ENCODE measurements around the gene OTUD5. TPM values are rescaled to one million over a fixed set of nuclear protein-coding genes. Genes with fewer than 3 reads are reported as not detected.

Gene OTUD5
- polyA plus RNA-seq, 4 donors: 60.6 to 66.9 (median 64.5) TPM

- no peak for DNase-seq (ENCODE audit: low read depth in 4 of 4, low spot score in 3 of 4)
These were observed 16.6 kb upstream of the OTUD5 start for GRCh38 chrX:48974033-48974432.

GRCh38 chrX:48972220-48973164 is 15.1 kb upstream of the OTUD5 start:
- DNase-seq (ENCODE audit: low read depth in 4 of 4, low spot score in 3 of 4): no peak

DNA sequence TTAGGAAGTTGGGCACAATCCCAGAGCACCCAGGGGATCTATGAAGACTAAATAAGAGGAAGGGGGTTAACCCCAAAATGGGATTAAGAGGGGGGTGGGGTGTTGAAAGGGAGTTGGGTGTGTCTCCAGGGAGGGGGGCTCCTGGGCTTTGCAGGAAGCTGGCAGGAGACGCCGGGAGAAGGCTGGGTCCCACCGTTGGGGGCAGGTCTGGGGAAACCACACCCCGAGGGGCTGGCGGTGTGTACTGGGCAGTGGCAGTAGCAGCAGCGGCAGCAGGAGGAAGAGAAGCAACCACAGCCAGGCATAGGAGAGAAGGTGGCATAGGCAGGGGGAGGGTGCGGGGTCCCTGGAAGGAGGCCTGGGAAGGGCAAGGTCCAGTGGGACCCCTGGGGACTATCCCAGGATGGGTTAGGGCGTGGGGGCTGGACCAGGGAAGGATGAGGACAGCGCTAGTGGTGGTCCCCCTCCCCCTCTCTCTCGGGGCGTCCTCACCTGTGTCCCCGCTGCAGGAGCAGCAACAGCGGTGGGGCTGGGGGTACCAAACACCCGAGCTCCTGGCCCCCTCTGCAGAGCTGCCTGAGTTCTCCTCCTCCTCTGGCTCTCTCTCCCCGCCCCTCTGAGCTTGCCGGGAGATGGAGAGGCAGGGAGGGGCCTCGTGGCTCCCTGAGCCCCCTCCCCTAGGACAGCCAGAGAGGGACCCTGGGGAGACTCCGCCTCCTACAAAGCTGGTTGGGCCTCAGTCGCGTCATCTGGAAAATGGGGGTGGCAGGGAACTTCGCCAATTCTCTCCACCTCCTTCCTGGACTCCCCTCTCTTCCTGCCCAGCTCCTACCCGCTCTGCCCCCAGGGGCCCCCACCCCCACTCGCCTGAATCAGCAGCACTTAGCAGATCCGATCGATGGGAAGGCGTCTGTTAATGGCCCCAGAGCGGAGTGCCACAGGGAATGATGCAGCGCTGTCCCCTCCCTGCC is 14.1 kb upstream of the OTUD5 start, which contains the start of gene KCND1:
Gene KCND1, minus strand, starts transcription at position 596 of the 971 bp plus-strand sequence. CDS start 1,573 bp downstream, outside the sequence.
- no peak for DNase-seq (ENCODE audit: low read depth in 4 of 4, low spot score in 3 of 4)

- DNase-seq (ENCODE audit: low read depth in 4 of 4, low spot score in 3 of 4): no peak
These were observed 12.1 kb upstream of the OTUD5 start for GRCh38 chrX:48969471-48969870.

DNA sequence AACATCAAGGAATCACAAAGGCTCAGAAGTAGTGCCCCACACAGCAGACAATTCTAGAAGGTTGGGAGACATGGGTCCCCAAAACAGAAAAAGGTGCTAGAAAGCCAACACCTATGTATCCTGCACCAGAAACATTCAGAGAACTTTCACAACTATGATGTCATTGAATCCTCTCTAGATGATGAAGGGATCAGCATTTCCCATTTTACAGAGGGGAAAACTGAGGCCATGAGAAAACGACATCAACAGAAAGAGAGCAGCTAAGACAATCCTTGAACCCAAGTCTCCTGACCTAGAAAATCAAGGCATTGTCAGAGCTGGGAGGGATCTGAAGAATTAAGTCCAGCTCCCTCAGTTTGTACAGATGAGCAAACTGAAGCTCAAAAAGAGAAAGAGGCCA is 11.0 kb upstream of the OTUD5 start:
- no peak for DNase-seq (ENCODE audit: low read depth in 4 of 4, low spot score in 3 of 4)

- DNase-seq (ENCODE audit: low read depth in 4 of 4, low spot score in 3 of 4): no peak
These were observed 9.6 kb upstream of the OTUD5 start for GRCh38 chrX:48966796-48967579.

DNA sequence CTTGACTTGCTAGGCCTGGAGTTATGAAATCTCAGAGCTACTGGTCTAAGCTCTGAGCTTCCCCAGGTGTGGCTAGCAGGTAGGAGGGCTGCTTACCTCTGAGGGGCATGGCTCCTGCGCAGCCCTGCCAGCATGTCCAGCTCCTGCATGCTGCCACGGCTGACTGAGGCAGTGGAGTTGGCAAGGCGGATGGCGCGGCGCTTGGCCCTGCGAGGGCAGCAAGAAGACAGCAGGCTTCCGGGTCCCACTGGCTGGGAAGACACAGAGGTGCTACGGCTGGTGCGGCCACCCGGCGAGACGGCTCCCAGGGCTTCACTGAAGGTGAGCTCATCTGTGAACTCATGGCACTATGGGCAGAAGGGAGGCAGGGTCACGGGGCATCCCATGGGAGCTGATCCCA is 8.6 kb upstream of the OTUD5 start:
- no peak for DNase-seq (ENCODE audit: low read depth in 4 of 4, low spot score in 3 of 4)

- no peak for DNase-seq (ENCODE audit: low read depth in 4 of 4, low spot score in 3 of 4)
These were observed 4.2 kb upstream of the OTUD5 start for GRCh38 chrX:48961585-48962091.

GRCh38 chrX:48960291-48960690 is 2.9 kb upstream of the OTUD5 start:
- DNase-seq (ENCODE audit: low read depth in 4 of 4, low spot score in 3 of 4): no peak

GRCh38 chrX:48958635-48959094 is 1.3 kb upstream of the OTUD5 start:
- no peak for DNase-seq (ENCODE audit: low read depth in 4 of 4, low spot score in 3 of 4)

- DNase-seq (ENCODE audit: low read depth in 4 of 4, low spot score in 3 of 4): peak; percentile 89 to 92 (median 91)
These were observed 624 bp upstream of the OTUD5 start for GRCh38 chrX:48957827-48958634.

DNA sequence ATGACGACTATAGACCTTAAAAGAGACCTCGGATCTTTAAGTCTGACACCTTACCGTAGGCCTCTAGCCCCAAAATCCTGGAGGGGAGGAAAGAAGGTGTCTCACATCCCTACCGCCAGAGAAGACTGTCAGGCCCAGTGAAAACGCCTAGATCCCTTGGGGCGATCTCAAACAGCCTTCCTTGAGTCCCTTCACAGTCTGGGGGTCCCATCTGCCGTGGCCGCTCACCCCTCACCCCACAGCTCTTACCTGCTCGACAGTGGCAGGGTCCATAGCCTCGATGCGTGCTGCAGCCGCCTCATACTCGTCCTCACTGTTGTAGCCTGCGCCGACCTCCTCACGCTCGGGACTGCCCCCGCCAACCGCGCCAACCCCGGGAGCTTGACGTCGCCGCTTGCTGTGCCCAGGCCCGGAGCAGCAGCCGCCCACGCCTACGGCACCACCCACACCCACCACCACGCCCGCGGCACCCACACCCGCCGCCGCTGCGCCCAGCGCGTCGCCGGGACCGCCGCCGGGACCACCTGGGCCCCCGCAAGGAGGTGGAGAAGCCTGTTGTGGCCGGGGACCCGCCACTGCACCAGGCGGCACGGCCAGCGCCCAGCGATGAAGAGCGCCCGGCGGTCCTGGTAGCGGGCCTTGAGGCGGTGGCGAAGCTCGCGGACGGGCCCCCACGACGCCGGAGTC is 536 bp downstream of the OTUD5 start:
- no peak for DNase-seq (ENCODE audit: low read depth in 4 of 4, low spot score in 3 of 4)

DNA sequence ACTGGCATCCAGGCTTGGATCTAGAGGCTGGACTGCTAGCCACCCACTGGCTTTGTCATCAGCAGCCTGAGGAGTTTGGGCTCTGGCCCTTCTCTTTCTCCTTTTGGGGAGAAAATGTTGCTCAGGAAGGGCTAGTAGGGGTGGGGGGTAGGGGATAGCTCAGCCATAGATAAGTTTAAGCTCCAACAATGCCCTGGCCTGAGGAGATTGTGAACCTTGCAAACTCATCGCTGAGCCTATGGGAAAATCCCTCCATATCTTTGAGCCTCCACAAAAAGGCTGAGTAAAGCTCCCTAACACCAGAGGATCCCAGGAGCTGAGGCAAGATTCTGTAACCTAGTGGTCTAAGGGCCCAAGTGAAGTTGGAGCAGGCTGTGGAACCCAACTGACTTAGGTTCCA is 8.8 kb downstream of the OTUD5 start:
- DNase-seq (ENCODE audit: low read depth in 4 of 4, low spot score in 3 of 4): no peak

- DNase-seq (ENCODE audit: low read depth in 4 of 4, low spot score in 3 of 4): peak in 1 of 4 donors; percentile 5
These were observed 11.7 kb downstream of the OTUD5 start for GRCh38 chrX:48945517-48946348.

- DNase-seq (ENCODE audit: low read depth in 4 of 4, low spot score in 3 of 4): no peak
These were observed 14.5 kb downstream of the OTUD5 start for GRCh38 chrX:48942895-48943294.

DNA sequence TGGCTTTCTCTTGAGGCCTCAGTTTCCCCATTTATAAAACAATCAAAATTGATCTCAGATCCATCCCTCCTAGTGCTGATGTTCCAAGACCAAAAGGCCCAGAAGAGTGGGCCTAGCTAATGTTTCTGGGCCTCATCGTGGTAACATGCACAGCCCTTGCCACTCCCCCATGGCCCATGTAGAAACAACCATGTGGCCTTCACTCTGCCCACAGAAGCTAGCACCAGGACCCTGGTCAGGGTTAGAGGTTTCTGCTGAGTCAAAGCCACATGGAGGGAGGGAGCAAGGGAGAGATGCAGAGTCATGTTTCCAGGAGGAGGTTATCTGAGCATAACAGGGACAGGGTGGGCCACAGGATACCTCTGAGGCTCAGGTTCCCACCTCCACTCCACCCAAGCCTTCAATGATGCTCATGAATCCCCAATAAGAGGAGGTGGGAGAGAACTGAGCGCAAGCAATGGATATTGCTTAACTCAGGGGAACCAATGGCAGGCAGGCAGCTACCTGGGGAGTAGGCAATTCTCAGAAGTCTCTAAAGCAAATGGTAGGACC is 16.9 kb downstream of the OTUD5 start:
- no peak for DNase-seq (ENCODE audit: low read depth in 4 of 4, low spot score in 3 of 4)

GRCh38 chrX:48939524-48940228 is 17.7 kb downstream of the OTUD5 start:
- DNase-seq (ENCODE audit: low read depth in 4 of 4, low spot score in 3 of 4): no peak

All from right renal pelvis (tissue), 4 donors.